ENCODE data around the gene MCOLN2.
A peak's percentile ranks its signal among the peaks of the same experiment; 100 is the strongest.

Gene MCOLN2

DNA sequence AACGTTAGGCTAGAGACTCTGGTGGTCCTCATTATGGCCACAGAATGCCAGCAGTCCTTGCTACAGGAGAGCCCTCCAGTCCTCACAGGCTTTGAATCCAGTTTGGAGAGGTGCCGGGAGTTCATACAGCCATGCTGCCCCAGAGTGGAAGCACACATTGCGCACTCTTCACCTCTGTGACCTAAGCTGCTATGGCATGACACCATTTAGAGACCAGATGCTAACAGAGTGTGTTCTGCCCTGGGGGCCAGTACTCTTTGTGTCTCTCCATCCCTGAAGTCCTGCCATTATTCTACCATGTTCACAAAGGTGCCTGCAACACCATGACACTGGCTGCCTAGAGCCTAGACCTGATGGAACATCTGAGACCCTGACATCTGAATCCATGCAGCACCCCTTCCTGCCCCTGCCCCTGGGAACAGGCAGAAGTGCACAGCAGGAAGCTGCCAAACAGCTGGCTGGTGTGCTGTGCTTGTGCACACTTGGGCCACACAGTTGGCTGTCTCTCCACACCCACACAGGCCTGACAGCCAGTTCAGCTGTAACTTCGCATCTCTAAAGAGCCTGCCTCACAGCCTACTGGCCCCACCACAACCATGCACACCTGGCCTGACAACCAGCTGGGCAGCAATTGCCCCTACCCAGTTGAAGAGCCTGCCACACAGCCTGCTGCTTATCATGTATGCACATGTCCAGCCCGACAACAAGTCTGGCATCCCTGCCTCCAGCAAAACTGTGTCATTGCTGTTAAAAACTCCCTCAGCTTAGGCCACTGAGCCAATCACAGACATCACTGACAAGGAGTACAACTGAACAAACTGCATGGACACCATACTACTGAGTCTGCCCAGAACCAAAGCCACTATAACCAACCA is 49.1 kb downstream of the MCOLN2 start (continued):
- no peak for TF ChIP-seq TOX (CRISPR knock-in tag; IDR thresholded peaks at IDR 0.05; ENCODE audit: borderline replicate concordance)
- no peak for TF ChIP-seq TCF4 (CRISPR knock-in tag; IDR thresholded peaks at IDR 0.05; ENCODE audit: borderline replicate concordance)
- TF ChIP-seq, protein P1, sequence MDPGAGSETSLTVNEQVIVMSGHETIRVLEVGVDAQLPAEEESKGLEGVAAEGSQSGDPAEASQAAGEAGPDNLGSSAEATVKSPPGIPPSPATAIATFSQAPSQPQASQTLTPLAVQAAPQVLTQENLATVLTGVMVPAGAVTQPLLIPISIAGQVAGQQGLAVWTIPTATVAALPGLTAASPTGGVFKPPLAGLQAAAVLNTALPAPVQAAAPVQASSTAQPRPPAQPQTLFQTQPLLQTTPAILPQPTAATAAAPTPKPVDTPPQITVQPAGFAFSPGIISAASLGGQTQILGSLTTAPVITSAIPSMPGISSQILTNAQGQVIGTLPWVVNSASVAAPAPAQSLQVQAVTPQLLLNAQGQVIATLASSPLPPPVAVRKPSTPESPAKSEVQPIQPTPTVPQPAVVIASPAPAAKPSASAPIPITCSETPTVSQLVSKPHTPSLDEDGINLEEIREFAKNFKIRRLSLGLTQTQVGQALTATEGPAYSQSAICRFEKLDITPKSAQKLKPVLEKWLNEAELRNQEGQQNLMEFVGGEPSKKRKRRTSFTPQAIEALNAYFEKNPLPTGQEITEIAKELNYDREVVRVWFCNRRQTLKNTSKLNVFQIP (CRISPR knock-in tag; IDR thresholded peaks at IDR 0.05; ENCODE audit: borderline replicate concordance, low read depth) = no peak
- no peak for TF ChIP-seq ZFP30 (CRISPR knock-in tag; IDR thresholded peaks at IDR 0.05)

GRCh38 chr1:84946631-84947030 is 50.3 kb downstream of the MCOLN2 start:
- no peak for ATAC-seq
- TF ChIP-seq ARNTL (CRISPR knock-in tag; IDR thresholded peaks at IDR 0.05; ENCODE audit: borderline replicate concordance, low read depth) (no peak), PPARA (CRISPR knock-in tag; IDR thresholded peaks at IDR 0.05; ENCODE audit: borderline replicate concordance) (no peak), ZNF8 (CRISPR knock-in tag; IDR thresholded peaks at IDR 0.05) (no peak), ISL1 (CRISPR knock-in tag; IDR thresholded peaks at IDR 0.05) (no peak), CSDC2 (CRISPR knock-in tag; IDR thresholded peaks at IDR 0.05) (no peak), RARB (CRISPR knock-in tag; IDR thresholded peaks at IDR 0.05) (no peak), ZNF70 (CRISPR knock-in tag; IDR thresholded peaks at IDR 0.05) (no peak), ZFP3 (CRISPR knock-in tag; IDR thresholded peaks at IDR 0.05) (no peak), ZC3H10 (CRISPR knock-in tag; IDR thresholded peaks at IDR 0.05) (no peak), ZFP30 (CRISPR knock-in tag; IDR thresholded peaks at IDR 0.05) (no peak), CSRNP3 (CRISPR knock-in tag; IDR thresholded peaks at IDR 0.05) (no peak), GLIS3 (CRISPR knock-in tag; IDR thresholded peaks at IDR 0.05) (no peak), TCF4 (CRISPR knock-in tag; IDR thresholded peaks at IDR 0.05; ENCODE audit: borderline replicate concordance) (no peak), OSR1 (CRISPR knock-in tag; IDR thresholded peaks at IDR 0.05) (no peak)
- TF ChIP-seq, protein P1 (CRISPR knock-in tag; IDR thresholded peaks at IDR 0.05; ENCODE audit: borderline replicate concordance, low read depth) = no peak
- TF ChIP-seq, protein P2, sequence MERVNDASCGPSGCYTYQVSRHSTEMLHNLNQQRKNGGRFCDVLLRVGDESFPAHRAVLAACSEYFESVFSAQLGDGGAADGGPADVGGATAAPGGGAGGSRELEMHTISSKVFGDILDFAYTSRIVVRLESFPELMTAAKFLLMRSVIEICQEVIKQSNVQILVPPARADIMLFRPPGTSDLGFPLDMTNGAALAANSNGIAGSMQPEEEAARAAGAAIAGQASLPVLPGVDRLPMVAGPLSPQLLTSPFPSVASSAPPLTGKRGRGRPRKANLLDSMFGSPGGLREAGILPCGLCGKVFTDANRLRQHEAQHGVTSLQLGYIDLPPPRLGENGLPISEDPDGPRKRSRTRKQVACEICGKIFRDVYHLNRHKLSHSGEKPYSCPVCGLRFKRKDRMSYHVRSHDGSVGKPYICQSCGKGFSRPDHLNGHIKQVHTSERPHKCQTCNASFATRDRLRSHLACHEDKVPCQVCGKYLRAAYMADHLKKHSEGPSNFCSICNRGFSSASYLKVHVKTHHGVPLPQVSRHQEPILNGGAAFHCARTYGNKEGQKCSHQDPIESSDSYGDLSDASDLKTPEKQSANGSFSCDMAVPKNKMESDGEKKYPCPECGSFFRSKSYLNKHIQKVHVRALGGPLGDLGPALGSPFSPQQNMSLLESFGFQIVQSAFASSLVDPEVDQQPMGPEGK (CRISPR knock-in tag; IDR thresholded peaks at IDR 0.05; ENCODE audit: borderline replicate concordance) = no peak

- ATAC-seq = peak; percentile 97
- no peak for TF ChIP-seq RARB (CRISPR knock-in tag; IDR thresholded peaks at IDR 0.05)
- no peak for TF ChIP-seq OSR1 (CRISPR knock-in tag; IDR thresholded peaks at IDR 0.05)
- no peak for TF ChIP-seq CSRNP3 (CRISPR knock-in tag; IDR thresholded peaks at IDR 0.05)
- TF ChIP-seq ARNTL (CRISPR knock-in tag; IDR thresholded peaks at IDR 0.05; ENCODE audit: borderline replicate concordance, low read depth) = no peak
- TF ChIP-seq ESRRG (CRISPR knock-in tag; IDR thresholded peaks at IDR 0.05) = no peak
- TF ChIP-seq ZNF8 (CRISPR knock-in tag; IDR thresholded peaks at IDR 0.05) = no peak
- no peak for TF ChIP-seq ZNF70 (CRISPR knock-in tag; IDR thresholded peaks at IDR 0.05)
- no peak for TF ChIP-seq SNAI2 (CRISPR knock-in tag; IDR thresholded peaks at IDR 0.05)
- TF ChIP-seq ZFP3 (CRISPR knock-in tag; IDR thresholded peaks at IDR 0.05) = peak; percentile 84
Measured at GRCh38 chr1:84944767-84945486, 52.0 kb downstream of the MCOLN2 start.

Measured in SK-N-SH treated with all-trans-retinoic acid at 6 μM for 48 hours (cell line).